ENCODE results near the gene SH3BGRL2. TPM values are rescaled to one million over a fixed set of nuclear protein-coding genes. Genes with fewer than 3 reads are reported as not detected.
"Not testable (repeated sequence)": the region's sequence is repeated elsewhere in the genome, so short reads cannot be mapped to it uniquely, and the experiment has no call there.

Gene SH3BGRL2
- total and polyA plus RNA-seq, 5 donors = 5.9 to 8.7 (median 8.4) TPM

DNA sequence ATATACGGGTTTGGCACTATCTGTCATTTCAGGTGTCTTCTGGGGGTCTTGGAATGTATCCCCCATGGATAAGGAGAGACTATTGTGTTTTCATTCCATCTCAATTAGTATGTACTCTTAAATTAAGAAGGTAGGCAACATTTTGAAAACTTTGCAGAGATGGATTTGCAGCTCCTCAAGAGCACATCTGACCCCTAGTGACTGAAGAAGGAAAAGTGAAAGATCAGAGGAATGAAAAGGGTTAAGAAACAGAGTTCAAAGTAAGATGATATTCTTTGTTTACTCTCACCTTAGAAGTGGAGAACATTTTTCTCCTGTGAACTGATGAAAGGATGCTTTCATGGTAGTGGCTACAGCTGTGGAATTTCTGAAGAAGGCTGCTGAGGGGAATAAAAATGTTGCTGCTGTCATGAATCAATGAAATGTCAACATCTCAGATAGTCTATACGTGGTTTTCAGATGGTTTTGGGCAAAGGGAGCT is 41.5 kb downstream of the SH3BGRL2 start:
- Histone ChIP-seq H3K9me3 (ENCODE audit: control insufficient read depth, low read length) (no peaks in the 10 kb centered on the region), H3K4me1 (ENCODE audit: control insufficient read depth, insufficient read depth, low read length) (peaks cover 2% of the 10 kb centered on the region), H3K27ac (ENCODE audit: low read length) (no peak overlapping the region), H3K27me3 (ENCODE audit: control insufficient read depth, insufficient read depth) (no peaks in the 10 kb centered on the region), H3K4me3 (ENCODE audit: low read length) (no peak overlapping the region)
- intact Hi-C loops (cut with DNase I) = loop anchor here in 2 of 4 donors (10.0 kb wide), 2 partner anchors 48 to 108 kb away; no protein-coding TSS in a partner anchor
- ATAC-seq = peak in 1 of 2 donors; percentile 24
- DNase-seq = no peak
- 48% methylated on average over 2 of the region's 2 CpGs for WGBS

DNA sequence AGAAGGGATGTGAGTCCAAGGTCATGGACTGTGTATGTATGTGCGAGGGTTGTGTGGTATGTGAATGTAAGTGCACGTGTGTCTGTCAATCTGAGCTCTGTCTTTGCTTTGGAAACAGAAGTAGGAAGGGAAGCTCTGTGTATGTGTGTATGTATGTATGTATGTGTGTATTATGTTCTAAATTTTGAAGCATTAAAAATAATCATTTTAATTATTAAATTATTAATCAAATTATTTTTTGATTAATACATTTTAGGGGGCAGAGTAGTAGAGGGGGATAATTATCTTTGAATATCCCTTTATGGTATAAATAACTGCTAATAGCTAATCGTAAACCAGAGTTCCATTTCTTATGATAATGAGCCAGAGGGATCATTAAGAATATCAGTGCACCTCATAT is 42.8 kb downstream of the SH3BGRL2 start:
- H3K27ac ChIP-seq (ENCODE audit: low read length) = no peak overlapping the region
- no peak overlapping the region for H3K4me3 ChIP-seq (ENCODE audit: low read length)
- no peak for DNase-seq
- no peaks in the 10 kb centered on the region for H3K27me3 ChIP-seq (ENCODE audit: control insufficient read depth, insufficient read depth)
- H3K4me1 ChIP-seq (ENCODE audit: control insufficient read depth, insufficient read depth, low read length) = peaks cover 2% of the 10 kb centered on the region
- intact Hi-C loops (cut with DNase I) = loop anchor here in 2 of 4 donors (10.0 kb wide), 2 partner anchors 49 to 109 kb away; no protein-coding TSS in a partner anchor
- H3K9me3 ChIP-seq (ENCODE audit: control insufficient read depth, low read length) = no peaks in the 10 kb centered on the region
- 93% methylated on average over 3 of the region's 3 CpGs for WGBS
- ATAC-seq = no peak

GRCh38 chr6:79676785-79677736 is 45.9 kb downstream of the SH3BGRL2 start:
- Histone ChIP-seq H3K4me3 (ENCODE audit: low read length) (no peak overlapping the region), H3K9me3 (ENCODE audit: control insufficient read depth, low read length) (no peaks in the 10 kb centered on the region), H3K4me1 (ENCODE audit: control insufficient read depth, insufficient read depth, low read length) (peaks cover 2% of the 10 kb centered on the region), H3K27ac (ENCODE audit: low read length) (no peak overlapping the region), H3K27me3 (ENCODE audit: control insufficient read depth, insufficient read depth) (no peaks in the 10 kb centered on the region)
- ATAC-seq (peak in 1 of 2 donors; percentile 41), DNase-seq (no peak)
- WGBS = 69% methylated on average over 8 of the region's 8 CpGs
- intact Hi-C loops (cut with DNase I) = loop anchor here in 2 of 4 donors (10.0 kb wide), 2 partner anchors 52 to 112 kb away; no protein-coding TSS in a partner anchor

DNA sequence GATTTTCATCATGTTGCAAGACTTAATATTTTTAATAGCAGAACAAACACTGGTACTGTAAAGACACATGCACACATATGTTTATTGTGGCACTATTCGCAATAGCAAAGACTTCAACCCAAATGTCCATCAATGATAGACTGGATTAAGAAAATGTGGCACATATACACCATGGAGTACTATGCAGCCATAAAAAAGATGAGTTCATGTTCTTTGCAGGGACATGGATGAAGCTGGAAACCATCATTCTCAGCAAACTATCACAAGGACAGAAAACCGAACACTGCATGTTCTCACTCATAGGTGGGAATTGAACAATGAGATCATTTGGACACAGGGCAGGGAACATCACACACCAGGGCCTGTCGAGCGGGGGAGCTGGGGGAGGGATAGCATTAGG is 51.6 kb downstream of the SH3BGRL2 start:
- H3K4me3 ChIP-seq (ENCODE audit: low read length); intact Hi-C loops (cut with DNase I); H3K27me3 ChIP-seq (ENCODE audit: control insufficient read depth, insufficient read depth); H3K4me1 ChIP-seq (ENCODE audit: control insufficient read depth, insufficient read depth, low read length); DNase-seq; ATAC-seq; H3K9me3 ChIP-seq (ENCODE audit: control insufficient read depth, low read length); H3K27ac ChIP-seq (ENCODE audit: low read length): not testable (repeated sequence)
- WGBS = 95% methylated on average over 4 of the region's 4 CpGs

DNA sequence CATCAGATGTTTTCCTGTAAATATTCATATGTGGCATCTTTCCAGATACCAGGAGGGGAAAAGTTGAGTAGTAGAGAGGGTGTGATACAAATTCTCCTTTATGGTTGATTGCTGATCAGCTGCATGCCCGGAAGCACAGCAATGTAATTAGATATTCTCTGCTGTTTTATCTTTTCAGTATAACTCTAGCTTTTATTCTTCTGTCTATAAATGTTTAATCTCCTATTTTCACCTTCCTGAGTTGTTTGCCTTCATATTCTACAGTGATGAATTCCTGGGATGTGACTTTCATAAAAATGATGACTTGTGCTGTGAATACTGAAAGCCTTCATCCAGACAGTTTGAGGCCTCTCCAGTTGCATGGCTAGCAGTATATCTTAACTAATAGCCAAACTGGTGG is 53.7 kb downstream of the SH3BGRL2 start:
- ATAC-seq (no peak), DNase-seq (no peak)
- Histone ChIP-seq H3K27me3 (ENCODE audit: control insufficient read depth, insufficient read depth) (no peaks in the 10 kb centered on the region), H3K4me1 (ENCODE audit: control insufficient read depth, insufficient read depth, low read length) (peaks cover 5% of the 10 kb centered on the region), H3K27ac (ENCODE audit: low read length) (no peak overlapping the region), H3K4me3 (ENCODE audit: low read length) (no peak overlapping the region), H3K9me3 (ENCODE audit: control insufficient read depth, low read length) (no peaks in the 10 kb centered on the region)
- intact Hi-C loops (cut with DNase I) = no loop called here
- WGBS = 66% methylated on average over 1 of the region's 1 CpG

DNA sequence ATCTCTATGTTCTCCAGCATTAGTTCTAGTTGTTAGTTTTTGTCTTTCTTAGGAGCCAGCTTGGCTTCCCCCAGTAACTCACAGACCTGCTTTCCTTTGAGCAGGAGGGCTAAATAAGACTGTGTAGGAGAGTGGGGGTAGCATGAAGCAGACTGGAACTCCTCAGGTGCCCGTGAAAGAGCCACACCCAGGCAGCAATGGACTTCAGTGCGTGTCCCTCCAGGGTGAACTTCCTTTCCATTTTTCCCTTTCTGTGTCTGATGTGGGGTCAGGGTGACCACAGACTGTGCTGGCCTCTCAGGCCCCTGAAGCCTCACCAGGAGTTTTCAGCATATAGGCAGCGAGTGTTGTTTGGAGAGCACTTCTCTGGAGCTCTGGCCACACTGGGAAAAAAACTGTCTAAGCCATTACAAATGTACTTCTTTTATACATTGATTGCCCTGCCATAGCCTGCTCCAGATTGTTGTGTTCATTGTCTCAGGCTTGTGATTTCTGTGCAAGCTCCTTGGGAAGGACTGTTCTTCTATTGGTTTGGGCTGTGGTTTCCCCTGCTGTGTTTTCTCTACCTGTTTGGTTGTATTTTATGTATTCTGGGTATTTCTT is 55.7 kb downstream of the SH3BGRL2 start:
- 63% methylated on average over 3 of the region's 3 CpGs for WGBS
- Histone ChIP-seq H3K9me3 (ENCODE audit: control insufficient read depth, low read length) (no peaks in the 10 kb centered on the region), H3K4me3 (ENCODE audit: low read length) (no peak overlapping the region), H3K4me1 (ENCODE audit: control insufficient read depth, insufficient read depth, low read length) (peaks cover 5% of the 10 kb centered on the region), H3K27ac (ENCODE audit: low read length) (no peak overlapping the region), H3K27me3 (ENCODE audit: control insufficient read depth, insufficient read depth) (no peaks in the 10 kb centered on the region)
- DNase-seq = no peak
- ATAC-seq = peak in 1 of 2 donors; percentile 61
- intact Hi-C loops (cut with DNase I) = no loop called here

DNA sequence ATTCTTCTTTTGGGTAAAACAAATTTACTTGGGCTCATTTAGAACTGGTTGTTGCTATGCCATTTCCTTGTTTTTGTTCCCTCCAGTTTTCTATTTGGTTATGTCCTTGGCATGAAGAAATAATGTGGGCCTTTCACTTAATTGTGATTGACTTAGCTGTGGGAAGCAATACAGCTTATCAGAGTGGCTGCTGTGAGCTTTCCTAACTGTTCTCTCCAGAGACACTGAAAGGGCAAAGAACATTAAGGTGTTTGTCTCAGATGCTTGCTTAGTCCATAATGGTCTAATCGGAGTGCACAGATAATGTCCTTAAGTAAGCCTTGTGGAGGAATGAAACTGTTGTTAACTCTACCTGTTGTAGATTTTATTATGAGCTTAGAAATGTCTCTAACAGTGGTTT is 56.6 kb downstream of the SH3BGRL2 start:
- intact Hi-C loops (cut with DNase I) = no loop called here
- Histone ChIP-seq H3K27me3 (ENCODE audit: control insufficient read depth, insufficient read depth) (no peaks in the 10 kb centered on the region), H3K4me1 (ENCODE audit: control insufficient read depth, insufficient read depth, low read length) (peaks cover 5% of the 10 kb centered on the region), H3K4me3 (ENCODE audit: low read length) (no peak overlapping the region), H3K9me3 (ENCODE audit: control insufficient read depth, low read length) (no peaks in the 10 kb centered on the region), H3K27ac (ENCODE audit: low read length) (no peak overlapping the region)
- DNase-seq (no peak), ATAC-seq (peak; percentile 71 to 76)
- 33% methylated on average over 1 of the region's 1 CpG for WGBS

DNA sequence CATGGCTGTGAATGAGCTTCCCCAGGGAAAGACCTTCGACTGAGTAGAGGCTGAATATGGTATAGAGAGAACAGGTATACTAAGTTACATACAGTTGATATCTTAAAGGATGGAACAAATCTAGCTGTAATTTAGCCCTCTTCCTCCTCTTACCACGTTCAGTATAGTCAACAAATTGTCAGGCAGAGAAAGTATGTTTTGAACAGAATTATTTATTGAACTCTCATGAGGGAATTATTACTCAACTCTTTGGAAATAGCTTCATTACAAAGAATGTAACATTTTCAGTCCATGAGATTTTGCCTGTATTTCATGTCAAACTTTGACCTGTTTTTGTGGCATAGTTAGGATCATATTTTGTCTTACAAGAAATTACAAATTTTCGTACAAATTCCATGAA is 63.0 kb downstream of the SH3BGRL2 start:
- peak in 1 of 2 donors; percentile 14 for ATAC-seq
- intact Hi-C loops (cut with DNase I) = no loop called here
- 65% methylated on average over 3 of the region's 3 CpGs for WGBS

DNA sequence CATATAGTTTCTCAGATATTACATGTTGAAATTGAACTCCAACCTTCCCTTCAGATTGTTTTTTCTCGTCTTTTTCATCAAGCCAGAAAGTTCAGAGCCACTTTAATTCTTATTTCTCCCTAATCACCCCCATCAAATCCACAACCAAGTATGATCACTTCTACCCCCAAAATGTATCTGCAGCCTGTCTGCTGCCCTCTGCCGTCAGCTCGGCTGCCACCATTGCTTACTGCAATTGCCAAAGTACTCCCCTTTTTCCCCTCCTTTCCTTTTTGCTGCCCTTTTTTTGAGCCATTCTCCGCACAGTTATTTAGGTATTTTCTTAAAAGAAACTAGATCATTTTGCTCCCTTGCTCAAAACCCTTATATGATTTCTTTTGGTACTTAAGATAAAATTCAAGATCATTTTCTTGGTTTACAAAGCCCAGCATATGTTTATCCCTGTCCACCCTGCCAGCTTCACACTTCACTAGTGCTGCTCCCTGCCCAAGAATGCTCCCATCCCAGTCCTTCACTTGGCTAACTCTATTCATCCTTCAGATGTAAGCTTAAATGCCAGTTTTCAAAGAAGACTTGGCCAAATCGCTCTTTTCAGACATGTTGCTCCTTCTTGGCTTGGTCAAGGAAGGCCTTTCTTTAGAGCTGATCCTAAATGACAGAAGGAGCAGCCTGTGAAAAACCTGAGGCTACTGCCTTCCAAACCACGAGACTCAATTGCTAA is 63.7 kb downstream of the SH3BGRL2 start:
- H3K27me3 ChIP-seq (ENCODE audit: control insufficient read depth, insufficient read depth) = no peaks in the 10 kb centered on the region
- no peaks in the 10 kb centered on the region for H3K9me3 ChIP-seq (ENCODE audit: control insufficient read depth, low read length)
- no peak overlapping the region for H3K4me3 ChIP-seq (ENCODE audit: low read length)
- no peak overlapping the region for H3K27ac ChIP-seq (ENCODE audit: low read length)
- WGBS = 87% methylated on average over 6 of the region's 6 CpGs
- H3K4me1 ChIP-seq (ENCODE audit: control insufficient read depth, insufficient read depth, low read length) = no peaks in the 10 kb centered on the region
- ATAC-seq (no peak), DNase-seq (no peak)
- intact Hi-C loops (cut with DNase I) = no loop called here

More for the DNA sequence above, 63.0 kb downstream of the SH3BGRL2 start:
- no peak for DNase-seq
- Histone ChIP-seq H3K4me1 (ENCODE audit: control insufficient read depth, insufficient read depth, low read length) (no peaks in the 10 kb centered on the region), H3K27me3 (ENCODE audit: control insufficient read depth, insufficient read depth) (no peaks in the 10 kb centered on the region), H3K4me3 (ENCODE audit: low read length) (no peak overlapping the region), H3K9me3 (ENCODE audit: control insufficient read depth, low read length) (no peaks in the 10 kb centered on the region), H3K27ac (ENCODE audit: low read length) (no peak overlapping the region)

- Histone ChIP-seq H3K27me3 (ENCODE audit: control insufficient read depth, insufficient read depth) (no peaks in the 10 kb centered on the region), H3K4me3 (ENCODE audit: low read length) (no peak overlapping the region)
- WGBS = 94% methylated on average over 4 of the region's 4 CpGs
Measured at GRCh38 chr6:79697430-79697829, 66.3 kb downstream of the SH3BGRL2 start.

More at GRCh38 chr6:79697430-79697829, 66.3 kb downstream of the SH3BGRL2 start:
- H3K27ac ChIP-seq (ENCODE audit: low read length) = no peak overlapping the region
- H3K4me1 ChIP-seq (ENCODE audit: control insufficient read depth, insufficient read depth, low read length) = no peaks in the 10 kb centered on the region
- DNase-seq (no peak), ATAC-seq (no peak)
- H3K9me3 ChIP-seq (ENCODE audit: control insufficient read depth, low read length) = no peaks in the 10 kb centered on the region
- intact Hi-C loops (cut with DNase I) = no loop called here

All from right cardiac atrium (tissue), 5 donors.